Heart left ventricle (tissue), 16 donors: ENCODE measurements around the gene HPN. TPM values are rescaled to one million over a fixed set of nuclear protein-coding genes. Genes with fewer than 3 reads are reported as not detected.
A peak's percentile ranks its signal among the peaks of the same experiment; 100 is the strongest.

Source experiments
- ATAC-seq, 4 donors: fragments of 200-7000 bp; cut with Tn5 transposase; one replicate each; pipeline ENCODE4 v1.9.1; 2020 to 2022; ENCODE audit warnings: moderate library complexity in 4 of 4, mild to moderate bottlenecking in 3 of 4, moderate number of reproducible peaks in 1 of 4
- DNase-seq, 5 donors: peaks; one replicate each; pipeline ENCODE4 v3.0.0-alpha.2; 2020
- H3K27ac ChIP-seq, 12 donors: fragments of 200-600 bp; sonication (generic) in 4 of 12; one replicate each; pipeline versions ENCODE4 v1.5.0 to v1.8.0; 2016 to 2022; ENCODE audit warnings: mild to moderate bottlenecking in 2 of 12
- H3K27me3 ChIP-seq, 9 donors: fragments of 200-600 bp; sonication (generic) in 2 of 9; one replicate each; pipeline versions ENCODE4 v1.5.1 to v1.8.0; 2016 to 2022; ENCODE audit warnings: mild to moderate bottlenecking in 3 of 9
- H3K36me3 ChIP-seq, 9 donors: fragments of 200-600 bp; sonication (generic) in 2 of 9; one replicate each; pipeline versions ENCODE4 v1.5.0 to v1.8.0; 2018 to 2022; ENCODE audit warnings: mild to moderate bottlenecking in 2 of 9
- H3K4me1 ChIP-seq, 12 donors: fragments of 200-600 bp; sonication (generic) in 4 of 12; one replicate each; pipeline versions ENCODE4 v1.5.0 to v1.8.0; 2016 to 2022; ENCODE audit warnings: mild to moderate bottlenecking in 3 of 12
- H3K4me3 ChIP-seq, 12 donors: fragments of 200-600 bp; sonication (generic) in 4 of 12; one replicate each; pipeline versions ENCODE4 v1.5.0 to v1.8.0; 2017 to 2022; ENCODE audit warnings: mild to moderate bottlenecking in 9 of 12, moderate library complexity in 4 of 12
- H3K9me3 ChIP-seq, 12 donors: fragments of 200-600 bp; sonication (generic) in 4 of 12; one replicate each; pipeline versions ENCODE4 v1.5.0 to v1.8.0; 2016 to 2022; ENCODE audit warnings: mild to moderate bottlenecking in 1 of 12
- POLR2A ChIP-seq, 2 donors: fragments of 450-650 bp; IDR thresholded peaks; one replicate each; pipeline ENCODE4 v1.6.1; 2017; ENCODE audit warnings: antibody characterized with exemption in 2 of 2, mild to moderate bottlenecking in 2 of 2, moderate library complexity in 2 of 2
- WGBS, 4 donors: extraction: QIAGEN DNeasy Blood & Tissue Kit in 2 of 4; methylation state at CpG; one replicate each; pipeline versions ENCODE4 v1.1.5 to v1.1.7; 2013 to 2018; 5-methylcytosine and 5-hydroxymethylcytosine counted together
- intact Hi-C, 10 donors: fragments of 100-400 bp; cut with DNase I; formaldehyde crosslinking; loops; one replicate each; pipeline versions ENCODE4 v1.11.1 to v1.14.2; 2022
- polyA plus RNA-seq, 2 donors: library from polyadenylated mRNA; stranded (reverse); fragments of 200-250 nt; gene quantifications; one replicate each; pipeline ENCODE4 v1.2.3, GENCODE V29; 2013
- total RNA-seq, 9 donors: library from RNA; depleted of rRNA in 2 of 9; stranded (reverse); fragments of >200 nt in 2 of 9; fragmentation: NEBNext Ultra II Directional in 3 of 9; extraction: Animal tissue kit (Norgen Biotek cat#: 25700) in 3 of 9; gene quantifications; one replicate each; pipeline versions ENCODE4 v1.1.0 to v1.2.4, GENCODE V29; 2016 to 2023
- TF ChIP-seq, protein P1 (sequence below), 12 donors: fragments of 200-600 bp; sonication (generic) in 4 of 12; IDR thresholded peaks; one replicate each; pipeline versions ENCODE4 v1.5.0 to v1.8.0; 2018 to 2022; ENCODE audit warnings: antibody characterized with exemption in 12 of 12, mild to moderate bottlenecking in 5 of 12
- donor health status: ischemic (EF 13 %, LVEDD 7.1; RV severe dilation, severe dysfunction).
- donor health status: healthy with polysubstance abuse.
- donor health status: DM: no; HTN: yes; CAD: no.
- donor health status: DM: no; HTN: no; CAD: no.
- donor health status: ischemic (EF 25% LVEDD 6.9; RV normal size, moderate dysfunction).
- donor health status: ischemic (EF 25% LVEDD 5.7; RV mildly dilated, moderate dysfunction).
- donor health status: healthy.
- donor health status: DM: yes; HTN: yes; CAD: no.
- donor health status: ischemic (EF 35%, LVEDD 5.7; RV mildly dilated, moderate dysfunction).
- donor health status: nonischemic (EF 11% LVEDD 7.7; RV severe dilation, severe dysfunction).
- donor health status: DM: yes; HTN: yes; CAD: no.
- donor health status: PGD.
- donor health status: ischemic (EF 29% LVEDD 5.4; RV normal size, mild dysfunction).
- donor health status: nonischemic (EF 23%, LVEDD 6.1; RV moderate dilation, normal function).

Gene HPN
- total and polyA plus RNA-seq, 11 donors = 0.80 to 13.4 (median 3.2) TPM

GRCh38 chr19:34999498-35000337 is 41.8 kb upstream of the HPN start, which contains the start of gene GRAMD1A:
Gene GRAMD1A, plus strand, starts transcription at chr19:35000323. Its CDS starts 156 bp downstream, at chr19:35000479.
- H3K9me3 ChIP-seq = no peaks in the 10 kb centered on the region
- intact Hi-C loops = no loop called here
- peaks cover 0 to 88% (median 56%) of the 10 kb centered on the region in 12 donors for H3K4me1 ChIP-seq
- DNase-seq (peak; percentile 90 to 94 (median 93)), ATAC-seq (peak; percentile 87 to 94 (median 93))
- no peaks in the 10 kb centered on the region for H3K27me3 ChIP-seq
- peaks cover 0 to 7% (median 2%) of the 10 kb centered on the region in 9 donors for H3K36me3 ChIP-seq
- TF ChIP-seq, protein P1, sequence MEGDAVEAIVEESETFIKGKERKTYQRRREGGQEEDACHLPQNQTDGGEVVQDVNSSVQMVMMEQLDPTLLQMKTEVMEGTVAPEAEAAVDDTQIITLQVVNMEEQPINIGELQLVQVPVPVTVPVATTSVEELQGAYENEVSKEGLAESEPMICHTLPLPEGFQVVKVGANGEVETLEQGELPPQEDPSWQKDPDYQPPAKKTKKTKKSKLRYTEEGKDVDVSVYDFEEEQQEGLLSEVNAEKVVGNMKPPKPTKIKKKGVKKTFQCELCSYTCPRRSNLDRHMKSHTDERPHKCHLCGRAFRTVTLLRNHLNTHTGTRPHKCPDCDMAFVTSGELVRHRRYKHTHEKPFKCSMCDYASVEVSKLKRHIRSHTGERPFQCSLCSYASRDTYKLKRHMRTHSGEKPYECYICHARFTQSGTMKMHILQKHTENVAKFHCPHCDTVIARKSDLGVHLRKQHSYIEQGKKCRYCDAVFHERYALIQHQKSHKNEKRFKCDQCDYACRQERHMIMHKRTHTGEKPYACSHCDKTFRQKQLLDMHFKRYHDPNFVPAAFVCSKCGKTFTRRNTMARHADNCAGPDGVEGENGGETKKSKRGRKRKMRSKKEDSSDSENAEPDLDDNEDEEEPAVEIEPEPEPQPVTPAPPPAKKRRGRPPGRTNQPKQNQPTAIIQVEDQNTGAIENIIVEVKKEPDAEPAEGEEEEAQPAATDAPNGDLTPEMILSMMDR (IDR thresholded peaks at IDR 0.05) = no peak
- TF ChIP-seq POLR2A (IDR thresholded peaks at IDR 0.05) = peak; percentile 1 to 74
- H3K27ac ChIP-seq = peak within 1 kb of the TSS; percentile 93 to 100 (median 98)
- H3K4me3 ChIP-seq = peak within 1 kb of the TSS; percentile 76 to 99 (median 91)
- 0 to 2% (median 1%) methylated on average over 31 to 45 of the region's 45 CpGs for WGBS, 4 donors

DNA sequence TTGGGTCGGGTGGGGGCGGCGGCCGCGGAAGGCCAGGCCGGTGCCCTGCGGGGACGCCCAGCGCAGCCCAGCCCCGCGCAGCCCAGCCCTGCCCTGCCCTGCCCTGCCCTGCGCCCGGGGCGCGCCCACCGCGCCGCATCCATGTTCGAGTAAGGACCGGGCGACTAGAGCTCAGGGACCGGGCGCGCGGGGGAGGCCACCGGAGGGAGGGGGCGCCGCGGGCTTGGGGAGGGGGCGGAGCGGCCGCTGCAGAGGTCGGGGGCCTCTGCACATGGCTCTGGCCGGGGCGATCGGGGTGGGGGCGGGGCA is 41.2 kb upstream of the HPN start:
- H3K36me3 ChIP-seq = peaks cover 0 to 7% (median 2%) of the 10 kb centered on the region in 9 donors
- H3K4me3 ChIP-seq = peak overlapping the region; percentile 76 to 99 (median 91)
- peaks cover 0 to 85% (median 51%) of the 10 kb centered on the region in 12 donors for H3K4me1 ChIP-seq
- intact Hi-C loops = no loop called here
- H3K27ac ChIP-seq = peak overlapping the region; percentile 93 to 100 (median 98)
- WGBS, 4 donors = 0 to 1% (median 1%) methylated on average over 7 to 37 of the region's 37 CpGs; no CpG with 5 or more reads in 1 of the 4 donors
- DNase-seq (no peak), ATAC-seq (no peak)
- H3K27me3 ChIP-seq = no peaks in the 10 kb centered on the region
- TF ChIP-seq, protein P1 (IDR thresholded peaks at IDR 0.05) = no peak
- TF ChIP-seq POLR2A (IDR thresholded peaks at IDR 0.05) = peak in 1 of 2 donors; percentile 24
- H3K9me3 ChIP-seq = no peaks in the 10 kb centered on the region

DNA sequence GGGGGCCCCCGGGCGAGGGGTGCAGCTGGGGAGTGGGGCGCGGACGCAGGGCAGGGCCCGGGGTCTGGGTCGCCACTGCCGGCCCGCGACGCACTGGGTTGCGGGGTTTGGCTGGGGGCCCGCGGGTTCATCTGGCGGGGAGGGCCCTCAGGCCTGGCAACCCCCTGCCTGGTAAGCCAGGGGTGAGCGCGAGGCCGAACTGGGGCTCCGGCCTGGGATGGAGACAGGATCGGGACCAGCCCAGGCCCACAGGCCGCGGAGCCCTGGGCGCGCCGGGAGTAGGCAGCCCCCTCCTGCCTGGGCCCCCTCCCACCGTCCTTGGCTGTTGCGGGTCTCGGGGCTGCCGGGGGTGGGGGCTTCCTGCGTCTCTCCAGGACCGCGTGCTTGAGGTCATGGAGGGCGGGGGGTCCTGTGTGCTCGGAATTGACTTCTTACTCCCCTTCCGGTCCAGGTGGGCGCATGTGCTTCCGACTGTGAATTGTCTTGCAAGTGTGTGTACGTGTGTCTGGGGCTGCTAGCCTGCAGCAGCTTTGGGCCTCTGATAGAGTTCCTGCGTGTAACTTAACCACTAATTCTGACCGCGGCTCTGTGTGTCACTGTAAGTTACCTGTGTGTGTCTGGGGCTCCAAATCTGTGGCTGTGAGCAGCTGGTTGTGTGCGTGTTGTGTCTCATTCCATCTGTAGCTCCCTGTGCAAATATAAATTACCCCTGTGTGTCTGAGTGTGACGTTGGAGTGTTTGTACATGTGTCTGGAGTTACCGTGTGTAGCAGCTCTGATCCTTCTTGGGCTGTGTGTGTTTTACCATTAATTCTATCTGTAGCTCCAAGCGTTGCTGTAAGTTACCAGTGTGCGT is 40.6 kb upstream of the HPN start:
- H3K4me3 ChIP-seq = peak overlapping the region; percentile 76 to 99 (median 91)
- 3 to 8% (median 4%) methylated on average over 12 to 46 of the region's 46 CpGs for WGBS, 4 donors
- H3K27ac ChIP-seq = peak overlapping the region; percentile 93 to 100 (median 98)
- peaks cover 0 to 13% (median 7%) of the 10 kb centered on the region in 9 donors for H3K36me3 ChIP-seq
- peaks cover 0 to 85% (median 47%) of the 10 kb centered on the region in 12 donors for H3K4me1 ChIP-seq
- no peak for TF ChIP-seq POLR2A (IDR thresholded peaks at IDR 0.05)
- TF ChIP-seq, protein P1 (IDR thresholded peaks at IDR 0.05) = no peak
- peak in 1 of 4 donors; percentile 5 for ATAC-seq
- intact Hi-C loops = no loop called here
- H3K27me3 ChIP-seq = no peaks in the 10 kb centered on the region
- peak in 2 of 5 donors; percentile 51 to 55 for DNase-seq
- H3K9me3 ChIP-seq = no peaks in the 10 kb centered on the region
